Fibroblast of skin of left quadriceps (primary cell): ENCODE measurements around the gene SLC2A9.

ENCODE experiments used
- DNase-seq, 2 experiments: peaks; one replicate each; pipeline ENCODE4 v3.0.0-alpha.2; 2013; ENCODE audit warnings: low read depth in 2 of 2

Gene SLC2A9

GRCh38 chr4:10019521-10020051 lies 1.7 kb downstream of the SLC2A9 start:
- DNase-seq: no peak

DNA sequence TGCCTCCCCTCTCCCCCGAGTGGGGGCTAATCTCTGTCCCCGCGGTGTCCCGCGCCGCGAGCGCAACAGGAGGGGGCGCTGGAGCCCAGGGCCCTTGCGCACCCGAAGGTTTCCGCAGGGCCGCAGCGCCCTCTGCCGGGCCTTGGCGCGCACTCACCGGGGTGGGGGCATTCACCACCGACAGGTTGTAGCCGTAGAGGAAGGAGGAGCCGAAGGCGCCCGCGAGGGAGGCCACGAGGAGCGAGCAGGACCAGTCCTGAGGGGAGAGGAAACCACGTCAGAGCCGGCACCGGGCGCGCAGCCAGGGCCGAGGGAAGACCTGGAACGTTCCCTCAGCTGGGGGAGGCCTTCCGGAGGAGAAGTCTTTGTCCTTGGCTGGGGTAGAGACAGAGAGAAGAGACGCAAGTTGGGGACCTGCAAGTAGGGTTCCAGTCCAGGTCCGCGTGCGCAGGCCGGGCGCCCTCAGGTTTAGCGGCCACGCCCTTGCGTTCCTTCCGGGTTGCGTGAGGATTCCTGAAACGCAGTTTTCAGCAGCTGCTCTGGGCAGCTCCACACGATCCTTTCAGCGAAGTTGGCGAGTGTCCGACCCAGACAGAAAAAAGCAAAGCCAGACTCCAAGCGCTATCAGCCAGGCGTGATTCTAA lies 2.4 kb downstream of the SLC2A9 start:
- peak; percentile 88 to 89 for DNase-seq

DNA sequence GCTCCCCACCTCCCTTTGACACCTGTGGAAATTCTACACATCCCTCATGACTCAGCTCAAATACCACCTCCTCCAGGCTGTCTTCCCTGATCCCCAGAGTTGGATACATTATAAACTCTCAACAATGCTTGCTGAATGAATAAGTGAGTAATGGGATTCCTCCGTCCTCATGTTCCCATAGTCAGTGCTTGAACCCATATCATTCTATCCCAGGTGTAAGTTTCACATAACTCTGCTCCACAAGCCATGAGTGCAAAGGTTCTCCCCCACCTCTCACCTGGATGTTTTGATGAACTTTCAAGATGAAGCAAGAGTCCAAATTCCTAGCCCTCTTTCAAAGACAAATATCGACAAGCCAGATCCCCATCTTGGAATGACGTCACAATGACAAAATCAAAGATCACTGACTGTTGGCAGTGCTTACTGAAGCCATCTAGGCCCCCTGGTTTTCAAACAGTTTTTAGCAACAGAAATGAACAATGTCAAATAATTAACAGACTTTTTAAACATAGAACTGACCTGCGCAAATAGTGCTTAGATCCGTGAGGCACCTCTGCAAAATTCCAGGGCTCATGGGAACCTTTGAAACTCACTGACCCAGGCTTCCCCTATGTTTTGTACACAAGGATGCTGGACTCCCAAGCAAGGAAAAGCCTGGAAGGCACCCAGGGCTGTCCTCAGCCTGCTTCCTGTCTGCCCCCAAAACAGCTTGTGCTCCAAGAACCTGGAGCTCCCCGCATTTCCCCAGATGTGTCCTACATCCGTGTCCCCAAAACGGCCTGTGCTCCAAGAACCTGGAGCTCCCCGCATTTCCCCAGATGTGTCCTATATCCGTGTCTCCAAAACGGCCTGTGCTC lies 4.0 kb downstream of the SLC2A9 start:
- no peak for DNase-seq

DNA sequence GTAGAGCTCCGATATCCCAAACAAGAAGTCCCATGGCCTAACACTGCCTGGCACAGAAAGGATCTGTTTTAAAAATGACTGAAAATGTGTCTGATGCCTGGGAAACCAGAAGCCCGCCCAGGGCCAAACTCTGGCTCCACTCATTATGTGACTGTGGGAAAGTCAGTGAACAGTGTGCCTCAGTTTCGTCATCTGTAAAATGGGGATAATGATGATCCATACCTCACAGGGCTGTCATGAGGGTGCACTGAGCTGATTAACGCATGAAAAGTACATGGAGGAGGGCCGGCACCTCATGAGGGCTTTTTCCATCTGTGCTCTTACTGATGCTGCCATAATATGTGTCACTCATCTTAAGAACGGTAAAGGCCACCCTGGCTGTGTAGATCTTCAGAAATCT lies 5.1 kb downstream of the SLC2A9 start:
- DNase-seq: no peak

DNA sequence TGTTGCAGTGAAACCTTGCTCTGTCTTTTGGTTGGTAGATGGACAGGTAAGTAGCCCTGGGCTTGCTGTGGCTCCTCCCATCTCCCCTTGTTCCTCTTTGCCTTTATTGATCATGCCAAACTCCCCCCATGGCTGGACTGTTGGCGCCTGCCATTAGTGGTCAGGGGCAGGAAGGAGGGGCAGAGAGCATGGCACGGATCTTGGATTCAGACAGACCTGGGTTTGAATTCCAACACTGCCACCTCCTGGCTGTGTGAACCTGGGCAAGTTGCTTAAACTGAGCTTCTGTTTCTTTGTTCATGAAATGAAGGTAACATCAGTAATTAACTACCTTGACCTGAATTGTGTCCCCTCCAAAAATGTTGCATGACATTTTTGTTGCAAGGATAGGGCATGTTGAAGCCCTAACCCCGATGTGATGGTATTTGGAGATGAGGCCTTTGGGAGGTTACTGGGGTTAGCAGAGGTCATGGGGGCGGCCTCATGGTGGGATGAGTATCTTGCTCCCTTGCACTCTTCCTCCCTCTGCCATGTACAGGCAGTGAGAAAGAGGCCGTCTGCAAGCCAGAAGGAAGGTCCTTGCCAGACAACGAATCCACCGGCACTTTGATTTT lies 6.0 kb downstream of the SLC2A9 start:
- no peak for DNase-seq

DNA sequence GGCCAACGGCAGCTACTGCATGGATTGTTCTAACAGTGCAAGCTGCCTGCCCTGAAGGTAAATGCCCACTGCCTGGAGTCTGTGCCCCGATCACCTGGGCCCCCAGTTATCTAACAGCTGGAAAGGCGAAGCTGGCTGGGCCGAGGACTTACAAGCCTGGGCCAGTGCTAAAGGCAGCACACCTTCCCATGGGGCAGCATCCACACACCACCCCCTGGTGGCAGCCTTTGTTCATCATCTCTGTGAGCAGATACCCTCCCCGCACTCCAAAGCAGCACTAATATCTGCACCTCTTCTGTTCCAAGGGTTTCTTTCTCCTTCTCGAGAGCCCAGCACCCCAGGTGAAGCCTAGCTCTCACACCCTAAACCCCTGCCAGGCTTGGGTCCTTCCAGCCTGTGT lies 7.6 kb downstream of the SLC2A9 start:
- no peak for DNase-seq

DNA sequence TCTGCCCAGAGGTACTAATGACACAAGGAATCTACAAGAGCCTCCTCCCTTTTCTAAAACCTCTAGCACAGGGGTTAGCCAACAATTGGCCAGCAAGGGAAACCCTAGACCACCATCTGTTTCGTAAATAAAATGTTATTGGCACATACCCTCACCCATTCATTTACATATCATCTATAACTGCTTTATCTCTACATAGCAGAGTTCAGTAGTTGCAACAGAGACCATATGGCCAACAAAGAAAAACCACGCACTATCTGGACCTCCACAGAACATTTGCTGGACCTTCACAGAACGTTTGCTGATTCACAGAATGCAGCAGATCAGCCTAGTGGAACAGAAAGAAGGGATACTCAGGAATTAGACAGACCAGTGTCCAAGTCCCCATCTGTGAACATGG lies 9.4 kb downstream of the SLC2A9 start:
- no peak for DNase-seq

- no peak for DNase-seq
Observed at GRCh38 chr4:10011277-10011676, 10.0 kb downstream of the SLC2A9 start.

DNA sequence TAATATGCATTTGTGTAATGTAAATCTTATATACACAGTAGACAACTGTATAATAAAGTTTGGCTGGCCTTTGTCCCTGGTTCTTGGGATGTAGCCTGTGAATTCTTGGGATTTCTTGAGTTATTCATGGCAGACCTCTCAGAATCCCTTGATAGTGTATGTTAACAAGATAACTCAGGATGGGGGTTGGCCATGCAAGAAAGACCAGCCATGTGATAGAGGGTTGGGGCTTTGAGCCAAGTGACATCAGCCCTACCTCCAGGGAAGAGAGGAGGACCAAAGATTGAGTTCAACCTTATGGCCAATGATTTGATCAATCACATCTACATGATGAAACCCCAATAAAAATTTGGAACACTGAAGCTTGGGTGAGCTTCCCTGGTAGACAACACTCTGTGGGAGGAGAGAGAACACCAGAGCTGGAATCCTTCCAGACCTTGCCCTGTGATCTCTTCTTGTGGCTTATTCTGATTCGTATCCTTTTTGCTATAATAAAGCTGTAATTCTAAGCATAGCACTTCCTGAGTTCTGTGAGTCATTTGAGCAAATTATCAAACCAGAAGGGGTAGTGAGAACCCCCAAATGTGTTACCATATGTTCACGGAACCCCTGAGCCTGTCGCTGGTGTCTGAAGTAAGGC lies 11.3 kb downstream of the SLC2A9 start:
- DNase-seq: no peak

DNA sequence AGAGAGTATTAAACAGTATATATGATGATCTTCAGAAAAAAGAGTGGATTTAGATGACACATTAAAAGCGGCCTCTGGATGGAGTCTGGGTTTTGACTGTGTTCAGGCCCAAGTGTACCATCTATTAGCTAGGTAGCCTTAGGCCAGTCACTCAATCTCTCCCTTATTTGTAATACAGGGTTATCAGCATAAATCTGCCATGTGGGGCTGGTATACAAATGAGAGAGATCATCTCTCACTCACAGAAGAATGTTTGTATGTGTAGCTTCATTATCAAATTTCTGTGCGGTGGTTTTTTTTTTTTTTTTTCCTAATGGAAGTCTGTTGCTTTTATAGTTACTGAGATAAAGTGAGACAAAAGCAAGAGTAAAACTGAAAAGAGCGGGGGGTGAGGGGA lies 12.7 kb downstream of the SLC2A9 start:
- DNase-seq: no peak

DNA sequence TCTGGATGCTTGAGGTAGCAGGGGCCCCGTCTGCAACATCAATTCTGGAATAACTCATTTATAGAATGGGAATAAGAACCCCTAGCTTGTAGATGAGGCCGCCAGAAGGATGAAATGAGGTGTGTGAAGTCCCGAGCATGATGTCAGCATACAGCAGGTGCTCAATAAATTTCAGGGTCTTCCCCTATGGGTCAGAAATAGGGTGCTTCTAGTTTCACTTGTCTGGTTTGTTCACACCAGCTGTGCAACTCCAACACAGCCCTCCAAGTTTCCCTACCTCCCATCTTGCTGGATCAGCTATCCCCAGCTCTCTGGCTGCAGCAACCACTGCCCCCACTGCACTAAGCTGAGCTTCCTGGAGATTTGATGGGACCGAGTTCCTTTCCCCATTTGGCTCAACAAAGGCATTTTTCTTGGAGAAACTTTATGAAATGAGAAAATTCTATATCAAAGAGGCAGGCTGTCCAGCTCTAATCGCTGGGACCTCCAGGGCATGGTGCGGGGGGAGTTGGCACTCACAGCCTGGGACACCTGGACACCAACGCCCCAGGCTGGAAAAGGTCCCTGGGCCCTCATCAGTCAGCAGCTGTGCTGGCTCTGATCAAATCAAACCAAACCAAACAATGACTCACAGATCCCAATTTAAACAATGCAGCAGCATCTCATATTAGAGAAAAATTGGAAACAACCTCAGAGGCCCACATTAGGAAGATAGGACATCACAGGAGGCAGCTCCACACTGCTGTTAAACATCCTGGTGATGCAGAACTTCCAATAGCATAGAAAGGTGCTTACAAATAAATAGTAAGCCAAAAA lies 13.3 kb downstream of the SLC2A9 start:
- no peak for DNase-seq

DNA sequence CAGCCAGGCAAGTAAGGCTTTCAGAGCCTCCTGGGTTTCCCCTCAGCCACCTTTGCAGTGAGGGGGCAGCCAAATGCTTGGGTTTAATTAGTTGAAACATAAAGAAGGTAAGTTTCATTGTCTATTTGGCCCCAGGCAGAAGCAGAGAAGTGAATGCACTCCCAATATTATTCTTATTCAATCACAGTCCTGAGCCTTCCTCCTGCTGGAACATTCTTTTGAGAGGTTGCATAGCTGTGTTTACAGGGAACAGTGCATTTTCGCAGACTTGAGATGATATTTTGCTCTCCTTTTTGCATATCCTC lies 13.9 kb downstream of the SLC2A9 start:
- DNase-seq: no peak

- DNase-seq: no peak
Observed at GRCh38 chr4:10006601-10007435, 14.5 kb downstream of the SLC2A9 start.

DNA sequence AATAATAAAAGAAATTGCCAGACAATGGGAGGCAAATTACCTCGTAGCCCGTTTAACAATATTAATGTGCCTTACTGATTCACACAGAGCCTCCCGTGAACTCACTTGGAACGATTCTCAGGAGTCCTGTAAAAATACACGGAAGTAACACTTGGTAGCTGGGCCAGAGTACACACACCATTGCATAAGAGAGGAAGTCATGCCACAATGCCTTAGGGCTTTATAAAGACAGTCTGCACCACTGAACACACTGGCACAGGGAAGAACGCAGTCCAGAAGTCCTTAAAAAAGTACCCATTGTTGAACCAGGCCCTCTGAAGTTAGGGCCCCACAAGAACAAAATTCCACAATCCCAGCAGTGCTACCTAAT lies 15.1 kb downstream of the SLC2A9 start:
- no peak for DNase-seq

DNA sequence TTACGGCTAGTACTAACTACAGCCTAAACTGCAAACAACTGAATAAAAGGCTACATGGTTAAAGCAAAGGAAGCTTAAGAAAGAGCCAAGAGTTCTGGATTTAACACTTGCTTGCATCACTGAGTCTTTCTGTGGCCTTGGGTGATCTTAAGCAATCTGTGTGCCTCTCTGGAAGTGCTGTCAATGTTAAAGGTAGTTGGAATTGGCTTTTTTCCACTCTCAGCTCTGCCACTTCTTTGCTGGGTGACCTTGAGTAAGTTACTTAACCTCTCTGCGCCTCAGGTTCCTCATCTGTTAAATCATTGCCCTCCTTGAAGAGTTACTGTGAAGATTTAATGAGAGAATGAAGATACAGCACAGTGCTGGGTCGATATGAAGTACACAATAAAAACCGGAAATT lies 15.7 kb downstream of the SLC2A9 start:
- no peak for DNase-seq

- DNase-seq: no peak
Observed at GRCh38 chr4:10003666-10004065, 17.6 kb downstream of the SLC2A9 start.

GRCh38 chr4:10002278-10002677 lies 19.0 kb downstream of the SLC2A9 start:
- no peak for DNase-seq

GRCh38 chr4:10001757-10002156 lies 19.5 kb downstream of the SLC2A9 start:
- no peak for DNase-seq

DNA sequence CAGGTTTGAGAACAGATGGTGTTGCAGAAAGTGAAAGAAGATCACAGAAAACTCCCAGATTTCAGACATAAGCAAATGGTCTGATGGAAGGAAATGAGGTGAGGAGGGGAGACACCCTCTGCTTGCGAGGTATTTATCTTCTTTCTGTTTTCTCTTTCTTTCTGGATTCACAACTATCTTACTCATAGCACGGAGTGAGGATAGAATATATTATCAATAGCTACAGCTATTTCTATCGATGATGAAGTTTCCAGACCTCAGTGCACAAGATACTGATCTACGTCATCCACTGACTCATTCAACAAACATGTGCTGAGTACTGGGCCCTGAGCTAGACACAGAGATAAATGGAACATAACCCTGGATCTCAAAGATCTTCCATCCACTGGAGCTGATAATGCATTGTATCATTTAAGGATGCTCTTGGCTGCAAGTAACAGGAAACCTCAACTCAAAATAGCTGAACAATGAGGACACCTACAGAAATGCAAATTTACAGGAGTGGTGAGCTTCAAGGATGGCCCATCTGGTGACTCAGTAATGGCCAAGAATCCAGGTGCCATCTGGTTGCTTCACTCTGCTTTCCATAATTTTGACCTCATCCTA lies 21.2 kb downstream of the SLC2A9 start:
- DNase-seq: no peak

GRCh38 chr4:9997886-9998285 lies 23.4 kb downstream of the SLC2A9 start:
- no peak for DNase-seq
